Epithelial cell of proximal tubule (primary cell): ENCODE measurements around the gene PARVA. TPM values are rescaled to one million over a fixed set of nuclear protein-coding genes. Genes with fewer than 3 reads are reported as not detected.

Experiments used
- DNase-seq: peaks from one replicate; pipeline ENCODE4 v3.0.0-alpha.2; 2011; ENCODE audit warnings: low read depth
- H3K4me3 ChIP-seq: 2 replicates; pipeline ENCODE4 v1.5.1; 2011; ENCODE audit warnings: low read depth, mild to moderate bottlenecking, low read length
- CTCF ChIP-seq: conservative IDR thresholded peaks from 2 replicates; pipeline ENCODE4 v1.5.1; 2012; ENCODE audit warnings: low read depth, mild to moderate bottlenecking, low read length
- total RNA-seq: library from RNA; depleted of rRNA; stranded (reverse); fragments of >200 nt; gene quantifications from 2 replicates; pipeline ENCODE4 v1.2.3, GENCODE V29; 2015

PARVA gene
- total RNA-seq, 1 donor from 2014 or later: 32.6 TPM

- H3K4me3 ChIP-seq: no peak overlapping the region
- no peak for TF ChIP-seq CTCF
- no peak for DNase-seq
Observed at GRCh38 chr11:12524865-12525264, 147.5 kb downstream of the PARVA start.

GRCh38 chr11:12525466-12526055, 148.2 kb downstream of the PARVA start:
- H3K4me3 ChIP-seq: no peak overlapping the region
- DNase-seq: no peak
- no peak for TF ChIP-seq CTCF

- no peak for DNase-seq
Observed at GRCh38 chr11:12526789-12527188, 149.4 kb downstream of the PARVA start.

GRCh38 chr11:12528487-12528886, 151.1 kb downstream of the PARVA start:
- no peak overlapping the region for H3K4me3 ChIP-seq
- no peak for DNase-seq
- TF ChIP-seq CTCF: no peak

More at GRCh38 chr11:12526789-12527188, 149.4 kb downstream of the PARVA start:
- H3K4me3 ChIP-seq: no peak overlapping the region
- no peak for TF ChIP-seq CTCF

- TF ChIP-seq CTCF: no peak
- no peak overlapping the region for H3K4me3 ChIP-seq
- no peak for DNase-seq
Observed at GRCh38 chr11:12529041-12529440, 151.7 kb downstream of the PARVA start.

GRCh38 chr11:12529793-12530192, 152.4 kb downstream of the PARVA start:
- no peak for DNase-seq
- TF ChIP-seq CTCF: no peak

GRCh38 chr11:12531020-12531419, 153.6 kb downstream of the PARVA start:
- no peak for DNase-seq
- H3K4me3 ChIP-seq: no peak overlapping the region
- no peak for TF ChIP-seq CTCF

More at GRCh38 chr11:12529793-12530192, 152.4 kb downstream of the PARVA start:
- no peak overlapping the region for H3K4me3 ChIP-seq
